Natural killer cell (primary cell): ENCODE data around the gene PDZD7. TPM values are rescaled to one million over a fixed set of nuclear protein-coding genes. Genes with fewer than 3 reads are reported as not detected.

Experiments
- ATAC-seq, 3 donors: fragments of 150-1000 bp in 2 of 3; fragments of 200-7000 bp in 1 of 3; cut with Tn5 transposase; 1 replicate in 1 of 3; 2 replicates in 2 of 3; pipeline ENCODE4 v1.10.0; 2021; ENCODE audit warnings: mild to moderate bottlenecking in 2 of 3, moderate library complexity in 2 of 3
- DNase-seq, 2 donors: peaks; one replicate each; pipeline versions ENCODE4 v3.0.0 to v3.0.0-alpha.2; 2013 to 2021; ENCODE audit warnings: mixed read lengths in 1 of 2
- H3K27ac ChIP-seq: one replicate; pipeline ENCODE4 v1.5.1; 2013; ENCODE audit warnings: mild to moderate bottlenecking, low read length
- H3K27me3 ChIP-seq: one replicate; pipeline ENCODE4 v1.6.1; 2013; ENCODE audit warnings: low read length; ENCODE audit not compliant: control insufficient read depth, insufficient read depth
- H3K36me3 ChIP-seq: one replicate; pipeline ENCODE4 v1.6.1; 2013; ENCODE audit warnings: low read length; ENCODE audit not compliant: control insufficient read depth, insufficient read depth
- H3K4me1 ChIP-seq: one replicate; pipeline ENCODE4 v1.6.1; 2013; ENCODE audit warnings: low read length; ENCODE audit not compliant: control insufficient read depth, insufficient read depth
- H3K4me3 ChIP-seq: one replicate; pipeline ENCODE4 v1.5.1; 2013; ENCODE audit warnings: low read length
- H3K9me3 ChIP-seq: one replicate; pipeline ENCODE4 v1.6.1; 2013; ENCODE audit warnings: low read length; ENCODE audit not compliant: control insufficient read depth, insufficient read depth
- H3K27ac Mint-ChIP-seq, 2 donors: one replicate each; pipeline ENCODE4 v1.8.0; 2022; ENCODE audit warnings: mild to moderate bottlenecking in 2 of 2, mixed read lengths in 2 of 2, moderate library complexity in 1 of 2
- H3K27me3 Mint-ChIP-seq, 2 donors: one replicate each; pipeline ENCODE4 v1.8.0; 2022; ENCODE audit warnings: low read depth in 2 of 2, mixed read lengths in 2 of 2
- H3K36me3 Mint-ChIP-seq: one replicate; pipeline ENCODE4 v1.8.0; 2022; ENCODE audit warnings: mixed read lengths
- H3K4me1 Mint-ChIP-seq, 2 donors: one replicate each; pipeline ENCODE4 v1.8.0; 2022; ENCODE audit warnings: mixed read lengths in 2 of 2
- H3K4me3 Mint-ChIP-seq: one replicate; pipeline ENCODE4 v1.8.0; 2022; ENCODE audit warnings: mild to moderate bottlenecking, moderate library complexity, mixed read lengths
- H3K9me3 Mint-ChIP-seq, 2 donors: one replicate each; pipeline ENCODE4 v1.8.0; 2022; ENCODE audit warnings: mixed read lengths in 2 of 2
- CTCF ChIP-seq: fragments of 200-600 bp; IDR thresholded peaks from one replicate; pipeline ENCODE4 v1.8.0; 2022; ENCODE audit warnings: antibody characterized with exemption
- WGBS: methylation state at CpG from one replicate; pipeline ENCODE4 v1.1.7; 2013; ENCODE audit warnings: missing lambda C conversion rate; ENCODE audit not compliant: insufficient coverage; 5-methylcytosine and 5-hydroxymethylcytosine counted together
- intact Hi-C: fragments of 100-400 bp; cut with micrococcal nuclease; formaldehyde crosslinking; loops from one replicate; pipeline ENCODE4 v1.14.2; 2022
- total RNA-seq, 4 donors: library from RNA; stranded (reverse); fragments of 120-200 nt in 1 of 4; gene quantifications; one replicate each; pipeline versions ENCODE4 v1.2.3 to v1.2.4, GENCODE V29; 2013 to 2022

The PDZD7 gene
- total RNA-seq, 3 donors from 2014 or later (not counting 1 experiment from before 2014, with no cell fraction given) = 0.35 to 1.2 (median 0.52) TPM

GRCh38 chr10:101060951-101061623 is 30.2 kb upstream of the PDZD7 start:
- Mint-ChIP-seq H3K27me3 (peaks cover 24% of the 10 kb centered on the region in 2 donors), H3K9me3 (no peaks in the 10 kb centered on the region), H3K4me1 (peaks cover 28 to 39% of the 10 kb centered on the region in 2 donors), H3K4me3 (peak overlapping the region; percentile 97), H3K36me3 (no peaks in the 10 kb centered on the region), H3K27ac (peak overlapping the region; percentile 86 to 96)
- intact Hi-C loops = loop anchor here (1.0 to 2.0 kb wide), 3 partner anchors 7 to 148 kb away; partner anchors contain the start of gene SLF2
- peak overlapping the region; percentile 81 for H3K27ac ChIP-seq
- TF ChIP-seq CTCF = no peak
- under 1% methylated on average over 67 of the region's 67 CpGs for WGBS
- peak overlapping the region; percentile 82 for H3K4me3 ChIP-seq
- H3K36me3 ChIP-seq = no peaks in the 10 kb centered on the region
- H3K27me3 ChIP-seq = peaks cover 28% of the 10 kb centered on the region
- ATAC-seq = peak; percentile 76 to 84 (median 81)
- H3K4me1 ChIP-seq = peaks cover 41% of the 10 kb centered on the region
- DNase-seq = peak; percentile 58 to 94
- no peaks in the 10 kb centered on the region for H3K9me3 ChIP-seq

GRCh38 chr10:101060036-101060950 is 29.4 kb upstream of the PDZD7 start:
- TF ChIP-seq CTCF = peak; percentile 98
- Mint-ChIP-seq H3K4me1 (peaks cover 25 to 37% of the 10 kb centered on the region in 2 donors), H3K27ac (peak overlapping the region; percentile 86 to 96), H3K36me3 (no peaks in the 10 kb centered on the region), H3K27me3 (peaks cover 16% of the 10 kb centered on the region in 2 donors), H3K9me3 (no peaks in the 10 kb centered on the region), H3K4me3 (peak overlapping the region; percentile 97)
- Histone ChIP-seq H3K27me3 (peaks cover 22% of the 10 kb centered on the region), H3K4me3 (peak overlapping the region; percentile 82), H3K27ac (peak overlapping the region; percentile 81), H3K4me1 (peaks cover 36% of the 10 kb centered on the region), H3K36me3 (no peaks in the 10 kb centered on the region), H3K9me3 (no peaks in the 10 kb centered on the region)
- WGBS = under 1% methylated on average over 37 of the region's 37 CpGs
- intact Hi-C loops = loop anchor here (1.0 to 2.0 kb wide), 3 partner anchors 8 to 147 kb away; partner anchors contain the start of gene SLF2
- ATAC-seq (peak; percentile 65 to 82 (median 71)), DNase-seq (peak; percentile 92 to 94)

- no peak overlapping the region for H3K27ac ChIP-seq
- no peak overlapping the region for H3K27ac Mint-ChIP-seq
- H3K4me3 Mint-ChIP-seq = no peak overlapping the region
- peaks cover 12 to 16% of the 10 kb centered on the region in 2 donors for H3K4me1 Mint-ChIP-seq
- WGBS = 100% methylated on average over 3 of the region's 4 CpGs
- H3K36me3 ChIP-seq = no peaks in the 10 kb centered on the region
- no peaks in the 10 kb centered on the region for H3K27me3 Mint-ChIP-seq
- intact Hi-C loops = no loop called here
- H3K27me3 ChIP-seq = no peaks in the 10 kb centered on the region
- H3K4me3 ChIP-seq = no peak overlapping the region
- H3K9me3 ChIP-seq = no peaks in the 10 kb centered on the region
- H3K36me3 Mint-ChIP-seq = no peaks in the 10 kb centered on the region
- no peak for TF ChIP-seq CTCF
- DNase-seq (no peak), ATAC-seq (no peak)
- peaks cover 14% of the 10 kb centered on the region for H3K4me1 ChIP-seq
- no peaks in the 10 kb centered on the region for H3K9me3 Mint-ChIP-seq
These were observed 25.6 kb upstream of the PDZD7 start for GRCh38 chr10:101056365-101057151.
